Stomach (tissue), 4 donors: Measurements from ENCODE around the gene POLR2L.

ENCODE experiments used
- CTCF ChIP-seq, 7 experiments: fragments of 450-650 bp in 4 of 7; fragments of 200-600 bp in 3 of 7; sonication (generic) in 3 of 7; IDR thresholded peaks; one replicate each; pipeline ENCODE4 v1.5.1; 2016 to 2019; ENCODE audit warnings: antibody characterized with exemption in 7 of 7, control low read depth in 2 of 7, mild to moderate bottlenecking in 1 of 7
- EP300 ChIP-seq: sonication (generic); formaldehyde crosslinking; IDR thresholded peaks from one replicate; pipeline ENCODE4 v1.6.1; 2017; ENCODE audit warnings: antibody characterized with exemption
- POLR2A ChIP-seq, 4 donors: fragments of 450-650 bp; IDR thresholded peaks; one replicate each; pipeline ENCODE4 v1.6.1; 2016; ENCODE audit warnings: antibody characterized with exemption in 4 of 4, control low read depth in 2 of 4, mild to moderate bottlenecking in 1 of 4, moderate library complexity in 1 of 4
- POLR2AphosphoS5 ChIP-seq, 3 donors: sonication (generic); formaldehyde crosslinking; IDR thresholded peaks; one replicate each; pipeline ENCODE4 v1.6.1; 2016; ENCODE audit warnings: antibody characterized with exemption in 3 of 3

DNA sequence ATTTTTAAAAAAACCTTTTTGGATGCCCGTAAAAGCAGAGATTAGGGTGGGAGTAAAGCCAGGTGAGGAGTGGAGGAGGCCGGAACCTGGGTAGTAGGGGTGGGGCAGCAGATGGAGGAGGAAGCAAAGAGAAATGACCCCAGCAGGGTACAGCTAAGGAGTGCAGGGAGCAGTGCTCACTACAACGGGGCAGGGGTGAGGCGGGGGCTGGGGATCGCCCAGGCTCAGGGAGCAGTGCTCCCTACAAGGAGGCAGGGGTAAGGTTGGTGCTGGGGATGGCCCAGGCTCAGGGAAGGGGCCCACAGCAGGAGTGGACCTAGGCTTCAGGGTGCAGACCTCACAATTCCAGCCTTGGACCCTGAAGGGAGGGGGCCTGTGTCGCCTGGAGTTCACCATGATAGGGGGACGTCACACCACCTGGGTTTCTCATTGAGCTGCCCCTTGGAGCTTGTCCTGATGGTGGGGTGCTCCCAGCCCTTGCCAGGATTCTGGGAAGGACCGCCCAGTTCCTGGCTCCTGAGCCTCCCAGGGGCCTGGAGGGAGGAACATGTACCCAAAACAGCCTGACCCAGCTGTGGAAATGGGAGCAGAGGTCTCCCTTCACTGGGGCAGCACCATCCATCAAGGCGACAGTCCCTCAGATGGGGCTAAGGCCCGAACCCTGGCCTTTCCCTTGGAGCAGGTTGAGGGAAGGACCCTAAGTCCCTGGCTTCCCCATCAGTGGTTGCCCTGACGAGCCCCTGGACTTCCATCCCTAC lies 26.5 kb downstream of the POLR2L start:
- TF ChIP-seq CTCF (IDR thresholded peaks at IDR 0.05), result no peak
- TF ChIP-seq POLR2A (IDR thresholded peaks at IDR 0.05), result no peak
- TF ChIP-seq EP300, result no peak
- TF ChIP-seq POLR2AphosphoS5 (IDR thresholded peaks at IDR 0.05), result no peak
